Measurements from ENCODE around the gene B3GALT6. TPM values are rescaled to one million over a fixed set of nuclear protein-coding genes. Genes with fewer than 3 reads are reported as not detected.
A peak's percentile ranks its signal among the peaks of the same experiment; 100 is the strongest.

Gene B3GALT6
- total RNA-seq, 1 experiment from 2014 or later: 46.4 TPM

GRCh38 chr1:1219341-1219740 is 12.7 kb upstream of the B3GALT6 start:
- TF ChIP-seq POLR2AphosphoS5 (IDR thresholded peaks at IDR 0.05; ENCODE audit: low read depth, low read length) (no peak), SIN3A (IDR thresholded peaks at IDR 0.05; ENCODE audit: borderline replicate concordance, insufficient read depth, low read depth, low read length) (no peak), CTCF (IDR thresholded peaks at IDR 0.05) (no peak), REST (IDR thresholded peaks at IDR 0.05; ENCODE audit: insufficient read depth in 1 of 2, low read depth in 2 of 2, low read length in 1 of 2) (no peak), TCF7L2 (IDR thresholded peaks at IDR 0.05; ENCODE audit: low read depth, low read length) (no peak)
- Histone ChIP-seq H3K4me1 (ENCODE audit: control insufficient read depth, insufficient read depth, low read length) (no peaks in the 10 kb centered on the region), H3K27ac (ENCODE audit: low read length) (no peak overlapping the region), H3K4me3 (ENCODE audit: low read depth in 2 of 2, low read length in 2 of 2) (no peak overlapping the region), H3K36me3 (ENCODE audit: control insufficient read depth, insufficient read depth, low read length) (peaks cover 2% of the 10 kb centered on the region; the same call in 1 of the 2 replicates), H3K27me3 (ENCODE audit: control insufficient read depth, insufficient read depth, low read length) (no peaks in the 10 kb centered on the region), H3K9me3 (ENCODE audit: control insufficient read depth, insufficient read depth, low read depth, low read length) (no peaks in the 10 kb centered on the region)
- intact Hi-C loops (cut with micrococcal nuclease; ENCODE audit: unreplicated experiment): no loop called here
- in situ Hi-C loops (cut with HindIII; ENCODE audit: low pct_unique_long_range_greater_than_20kb, low sequenced_read_pairs): no loop called here
- BruUV-seq (replicated peaks): no TSS peak
- ATAC-seq: no peak
- CTCF ChIA-PET: no interaction called here
- POLR2A ChIA-PET: no interaction called here
- DNase-seq (ENCODE audit: low read depth, low spot score): no peak

GRCh38 chr1:1220197-1220596 is 11.8 kb upstream of the B3GALT6 start:
- Histone ChIP-seq H3K36me3 (ENCODE audit: control insufficient read depth, insufficient read depth, low read length) (peaks cover 2% of the 10 kb centered on the region; the same call in 1 of the 2 replicates), H3K4me1 (ENCODE audit: control insufficient read depth, insufficient read depth, low read length) (no peaks in the 10 kb centered on the region), H3K27me3 (ENCODE audit: control insufficient read depth, insufficient read depth, low read length) (no peaks in the 10 kb centered on the region), H3K4me3 (ENCODE audit: low read depth in 2 of 2, low read length in 2 of 2) (no peak overlapping the region), H3K9me3 (ENCODE audit: control insufficient read depth, insufficient read depth, low read depth, low read length) (no peaks in the 10 kb centered on the region), H3K27ac (ENCODE audit: low read length) (no peak overlapping the region)
- no peak for TF ChIP-seq TCF7L2 (IDR thresholded peaks at IDR 0.05; ENCODE audit: low read depth, low read length)
- no peak for TF ChIP-seq POLR2AphosphoS5 (IDR thresholded peaks at IDR 0.05; ENCODE audit: low read depth, low read length)
- no peak for TF ChIP-seq SIN3A (IDR thresholded peaks at IDR 0.05; ENCODE audit: borderline replicate concordance, insufficient read depth, low read depth, low read length)
- no TSS peak for BruUV-seq (replicated peaks)
- DNase-seq (ENCODE audit: low read depth, low spot score): no peak
- CTCF ChIA-PET: interaction anchor here (1.4 kb wide), 1 partner anchor 98 kb away, joined by 3 read pairs; no protein-coding TSS in a partner anchor
- in situ Hi-C loops (cut with HindIII; ENCODE audit: low pct_unique_long_range_greater_than_20kb, low sequenced_read_pairs): no loop called here
- POLR2A ChIA-PET: no interaction called here
- no peak for ATAC-seq
- intact Hi-C loops (cut with micrococcal nuclease; ENCODE audit: unreplicated experiment): no loop called here

- CTCF ChIA-PET: interaction anchor here (1.4 kb wide), 1 partner anchor 99 kb away, joined by 3 read pairs; no protein-coding TSS in a partner anchor
- Histone ChIP-seq H3K9me3 (ENCODE audit: control insufficient read depth, insufficient read depth, low read depth, low read length) (no peaks in the 10 kb centered on the region), H3K27ac (ENCODE audit: low read length) (no peak overlapping the region), H3K4me3 (ENCODE audit: low read depth in 2 of 2, low read length in 2 of 2) (no peak overlapping the region), H3K36me3 (ENCODE audit: control insufficient read depth, insufficient read depth, low read length) (peaks cover 2% of the 10 kb centered on the region; the same call in 1 of the 2 replicates), H3K27me3 (ENCODE audit: control insufficient read depth, insufficient read depth, low read length) (no peaks in the 10 kb centered on the region), H3K4me1 (ENCODE audit: control insufficient read depth, insufficient read depth, low read length) (no peaks in the 10 kb centered on the region)
- intact Hi-C loops (cut with micrococcal nuclease; ENCODE audit: unreplicated experiment): no loop called here
- in situ Hi-C loops (cut with HindIII; ENCODE audit: low pct_unique_long_range_greater_than_20kb, low sequenced_read_pairs): no loop called here
- POLR2A ChIA-PET: no interaction called here
- ATAC-seq (peak; percentile 24; the same call in 1 of the 2 replicates), DNase-seq (ENCODE audit: low read depth, low spot score) (no peak)
- BruUV-seq (replicated peaks): no TSS peak
- TF ChIP-seq TCF7L2 (IDR thresholded peaks at IDR 0.05; ENCODE audit: low read depth, low read length): no peak
- TF ChIP-seq POLR2AphosphoS5 (IDR thresholded peaks at IDR 0.05; ENCODE audit: low read depth, low read length): no peak
- no peak for TF ChIP-seq SIN3A (IDR thresholded peaks at IDR 0.05; ENCODE audit: borderline replicate concordance, insufficient read depth, low read depth, low read length)
- TF ChIP-seq CTCF (IDR thresholded peaks at IDR 0.05): no peak
- TF ChIP-seq REST (IDR thresholded peaks at IDR 0.05; ENCODE audit: insufficient read depth in 1 of 2, low read depth in 2 of 2, low read length in 1 of 2): no peak
Observed at GRCh38 chr1:1221887-1222574, 10.0 kb upstream of the B3GALT6 start.

Measured in Panc1 (cell line).